GM19467 (cell line): ENCODE results near the gene ARPIN.
"Not testable (repeated sequence)": the region's sequence is repeated elsewhere in the genome, so short reads cannot be mapped to it uniquely, and the experiment has no call there.

ENCODE experiments used
- ATAC-seq: cut with Tn5 transposase; IDR thresholded peaks from one replicate; pipeline ENCODE4 v1.9.1; 2021; ENCODE audit warnings: mild to moderate bottlenecking, moderate library complexity; ENCODE audit not compliant: unreplicated experiment

ARPIN gene

DNA sequence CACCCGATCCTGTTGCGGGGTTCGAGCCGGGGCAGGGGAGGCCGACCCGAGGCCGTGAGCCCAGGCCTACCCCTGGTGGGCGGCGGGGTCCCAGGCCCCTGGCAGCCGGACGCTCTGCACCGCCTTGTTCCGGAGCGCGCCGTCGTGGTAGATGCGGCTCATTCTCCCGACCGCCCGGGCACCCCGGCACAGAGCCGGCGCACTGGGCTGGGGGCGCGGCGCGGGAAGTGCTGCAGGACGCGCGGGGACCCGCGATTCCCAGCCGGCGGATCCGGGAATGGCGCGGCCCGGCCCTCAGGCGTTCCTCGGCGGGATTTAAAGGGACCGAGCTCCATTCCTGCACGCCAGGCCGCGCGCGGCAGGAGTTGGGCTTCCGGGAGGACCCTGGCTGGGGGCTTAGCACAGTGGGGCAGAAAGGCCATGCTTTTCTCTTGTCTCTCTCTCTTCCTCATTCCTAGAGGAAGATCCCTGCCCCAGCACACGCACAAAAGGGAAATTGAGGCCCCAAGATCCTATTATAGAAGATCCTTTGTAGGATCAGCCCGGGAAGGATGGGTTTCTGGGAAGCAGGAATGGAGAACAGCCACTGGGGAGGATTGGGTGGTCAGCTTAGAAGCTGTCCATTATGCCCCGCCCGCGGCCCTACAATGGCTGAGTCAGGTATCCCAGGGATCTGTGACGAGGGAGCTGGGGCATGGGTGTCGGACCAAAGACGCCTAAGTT, at the start of gene ARPIN:
Gene ARPIN, minus strand, starts transcription at position 279 of the 723 bp plus-strand sequence. Its CDS starts 117 bp downstream, at position 162.
- ATAC-seq, result no peak

DNA sequence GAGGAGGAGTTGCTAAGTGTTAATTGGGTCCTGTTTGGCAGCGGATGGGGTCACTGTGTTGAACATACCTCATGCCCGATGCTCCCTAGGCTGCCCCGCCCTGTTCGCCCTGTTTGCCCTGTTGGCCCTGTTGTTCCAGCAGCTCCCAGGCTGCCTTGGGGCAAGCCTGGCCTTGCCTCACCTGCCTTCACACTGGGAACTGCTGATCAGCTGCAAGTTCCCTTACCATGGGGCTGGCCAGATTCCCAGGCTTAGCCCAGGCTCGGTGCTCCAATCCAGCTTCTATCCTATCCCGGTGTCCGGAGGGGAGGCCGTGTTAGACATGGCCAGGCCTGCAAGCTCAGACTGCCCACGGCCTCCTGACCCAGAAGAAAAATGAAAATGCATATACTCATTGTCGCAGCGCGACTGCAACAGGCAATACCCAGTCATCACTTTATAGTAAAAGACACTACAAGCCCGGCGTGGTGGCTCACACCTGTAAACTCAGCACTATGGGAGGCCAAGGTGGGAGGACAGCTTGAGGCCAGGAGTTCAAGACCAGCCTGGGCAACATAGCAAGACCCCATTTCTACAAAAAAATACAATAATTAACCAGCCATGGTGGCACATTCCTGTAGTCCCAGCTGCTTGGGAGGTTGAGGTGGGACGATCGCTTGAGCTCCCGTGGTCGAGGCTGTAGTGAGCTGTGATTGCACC, 45.5 kb upstream of the ARPIN start:
- no peak for ATAC-seq

DNA sequence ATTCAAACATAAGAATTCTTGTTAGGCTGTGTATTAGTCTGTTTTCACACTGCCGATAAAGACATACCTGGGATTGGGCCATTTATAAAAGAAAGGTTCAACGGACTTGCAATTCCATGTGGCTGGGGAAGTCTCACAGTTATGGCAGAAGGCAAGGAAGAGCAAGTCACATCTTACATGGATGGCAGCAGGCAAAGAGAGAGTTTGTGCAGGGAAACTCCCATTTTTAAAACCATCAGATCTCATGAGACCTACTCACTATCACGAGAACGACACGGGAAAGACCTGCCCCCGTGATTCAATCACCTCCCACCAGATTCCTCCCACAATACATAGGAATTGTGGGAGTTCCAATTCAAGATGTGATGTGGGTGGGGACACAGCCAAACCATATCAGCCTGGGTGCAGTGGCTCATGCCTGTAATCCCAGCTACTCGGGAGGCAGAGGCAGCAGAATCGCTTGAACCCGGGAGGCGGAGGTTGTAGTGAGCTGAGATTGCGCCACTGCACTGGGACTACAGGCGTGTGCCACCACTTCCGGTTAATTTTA, 42.8 kb upstream of the ARPIN start:
- not testable (repeated sequence) for ATAC-seq

DNA sequence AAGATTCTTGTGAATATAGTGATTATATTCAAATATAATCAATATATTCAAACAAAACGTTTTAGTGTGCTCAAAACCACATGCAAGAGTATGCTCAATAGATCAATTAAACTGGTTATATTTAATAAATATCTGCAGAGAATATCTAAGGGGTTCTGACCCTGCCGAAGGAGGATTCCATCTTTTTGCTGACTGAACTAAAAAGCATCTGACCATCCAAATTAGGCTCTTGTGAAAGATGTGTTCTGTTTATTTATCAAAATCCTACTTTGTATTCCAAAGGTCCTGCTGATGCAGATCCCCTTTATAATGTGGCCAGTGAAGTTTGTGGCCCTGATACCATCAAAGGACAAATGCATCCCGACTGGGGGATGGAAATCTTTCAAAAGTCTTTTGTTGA, 41.8 kb upstream of the ARPIN start:
- no peak for ATAC-seq

DNA sequence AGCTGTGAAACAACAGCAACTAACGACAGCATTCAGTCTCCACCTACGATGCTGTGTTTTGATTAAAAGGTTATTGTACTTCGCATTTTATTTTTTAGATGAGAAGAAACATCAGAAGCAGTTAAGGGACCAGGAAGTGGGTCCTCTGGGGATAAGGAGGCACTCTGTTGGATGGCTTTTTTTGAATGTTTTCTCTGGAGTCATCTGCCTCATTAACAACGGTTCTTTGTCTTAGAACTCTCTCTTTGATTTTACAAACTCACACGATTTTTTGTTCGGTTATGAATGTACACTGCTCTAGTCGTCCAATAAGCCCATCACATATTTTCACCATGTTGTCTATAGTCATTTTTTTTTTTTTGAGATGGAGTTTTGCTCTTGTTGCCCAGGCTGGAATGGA, 36.0 kb upstream of the ARPIN start:
- no peak for ATAC-seq

DNA sequence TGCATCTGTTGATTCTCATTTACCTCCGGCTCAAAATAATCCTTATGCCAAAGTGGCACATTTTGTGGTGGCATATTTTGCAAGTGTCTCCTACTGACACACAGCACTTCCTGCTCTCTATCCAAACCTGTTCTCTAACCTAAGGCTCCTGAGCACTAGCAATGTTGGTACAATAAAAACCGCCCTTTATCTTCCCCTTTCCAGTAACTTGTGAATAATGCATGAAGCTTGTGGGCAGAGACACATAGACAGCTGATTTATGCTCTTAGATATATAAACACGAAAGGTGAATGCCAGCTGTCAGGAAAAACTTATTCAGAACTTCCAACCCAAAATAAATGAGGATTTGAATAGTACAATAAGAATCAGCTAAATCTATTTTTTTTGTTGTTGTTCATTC, 34.6 kb upstream of the ARPIN start:
- ATAC-seq, result no peak

DNA sequence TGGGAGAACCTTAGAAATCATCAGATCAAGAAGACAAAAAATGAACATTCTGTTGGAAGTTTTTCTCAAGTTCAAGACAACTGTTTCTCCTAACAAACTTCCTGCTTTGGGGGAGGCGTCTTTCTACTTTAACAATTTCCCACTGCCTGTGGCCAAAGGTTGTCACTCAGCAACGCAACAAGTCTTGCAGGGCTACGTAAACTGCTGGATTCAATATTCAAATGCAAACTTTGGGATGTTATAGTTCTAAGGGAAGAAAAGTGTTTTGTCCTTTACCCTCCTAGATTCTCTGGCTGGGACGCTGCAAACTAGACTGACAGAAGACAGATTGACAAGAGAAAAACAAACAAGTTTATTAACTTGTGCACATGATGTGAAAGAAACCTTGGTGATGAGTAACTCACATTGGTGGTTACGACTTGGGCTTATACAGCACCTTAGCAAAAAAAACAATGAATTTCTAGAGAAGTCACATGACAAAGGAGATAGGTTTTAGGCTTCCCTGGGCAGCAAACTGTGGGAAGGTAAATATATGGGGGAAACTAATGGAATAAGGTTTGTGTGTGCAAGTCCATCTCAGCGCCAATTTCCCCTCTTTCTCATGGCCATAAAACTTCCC, 34.0 kb upstream of the ARPIN start:
- ATAC-seq, result no peak

DNA sequence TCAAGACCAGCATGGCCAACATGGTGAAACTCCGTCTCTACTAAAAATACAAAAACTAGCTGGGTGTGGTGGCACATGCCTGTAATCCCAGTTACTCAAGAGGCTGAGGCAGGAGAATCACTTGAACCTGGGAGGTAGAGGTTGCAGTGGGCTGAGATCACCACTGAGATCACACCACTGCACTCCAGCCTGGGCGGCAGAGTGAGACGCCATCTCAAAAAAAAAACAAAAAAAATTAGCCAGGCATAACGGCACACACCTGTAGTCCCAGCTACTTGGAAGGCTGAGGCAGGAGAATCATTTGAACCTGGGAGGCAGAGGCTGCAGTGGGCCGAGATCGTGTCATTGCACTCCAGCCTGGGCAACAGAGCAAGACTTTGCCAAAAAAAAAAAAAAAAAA, 31.0 kb upstream of the ARPIN start:
- ATAC-seq, result not testable (repeated sequence)

DNA sequence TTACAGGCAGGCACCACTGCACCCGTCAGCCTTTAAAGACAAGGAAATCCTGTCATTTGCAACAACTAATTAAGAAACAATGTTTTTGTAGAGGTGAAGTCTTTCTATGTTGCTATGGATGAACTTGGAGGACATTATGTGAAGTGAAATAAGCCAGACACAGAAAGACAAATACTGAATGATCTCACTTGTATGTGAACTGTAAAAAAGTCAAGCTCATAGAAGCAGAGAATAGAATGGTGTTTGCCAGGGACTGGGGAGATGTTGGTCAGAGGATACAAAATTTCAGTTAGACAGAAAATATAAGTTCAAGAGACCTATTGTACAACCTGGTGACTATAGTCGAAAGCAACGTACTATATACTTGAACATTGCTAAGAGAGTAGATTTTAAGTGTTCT, 27.2 kb upstream of the ARPIN start:
- ATAC-seq, result no peak

DNA sequence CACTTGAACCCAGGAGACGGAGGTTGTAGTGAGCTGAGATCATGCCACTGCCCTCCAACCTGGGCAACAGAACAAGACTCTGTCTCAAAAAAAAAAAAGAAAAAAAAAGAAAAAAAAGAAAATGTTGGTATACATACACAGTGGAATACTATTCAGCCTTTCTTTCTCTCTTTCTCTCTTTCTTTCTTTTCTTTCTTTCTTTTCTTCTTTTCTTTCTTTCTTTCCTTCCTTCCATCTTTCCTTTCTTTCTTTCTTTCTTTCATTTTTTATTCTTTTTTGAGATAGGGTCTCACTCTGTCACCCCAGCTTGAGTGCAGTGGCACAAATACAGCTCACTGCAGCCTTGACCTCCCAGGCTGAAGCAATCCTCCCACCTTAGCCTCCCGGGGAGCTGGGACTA, 26.6 kb upstream of the ARPIN start:
- ATAC-seq, result not testable (repeated sequence)

DNA sequence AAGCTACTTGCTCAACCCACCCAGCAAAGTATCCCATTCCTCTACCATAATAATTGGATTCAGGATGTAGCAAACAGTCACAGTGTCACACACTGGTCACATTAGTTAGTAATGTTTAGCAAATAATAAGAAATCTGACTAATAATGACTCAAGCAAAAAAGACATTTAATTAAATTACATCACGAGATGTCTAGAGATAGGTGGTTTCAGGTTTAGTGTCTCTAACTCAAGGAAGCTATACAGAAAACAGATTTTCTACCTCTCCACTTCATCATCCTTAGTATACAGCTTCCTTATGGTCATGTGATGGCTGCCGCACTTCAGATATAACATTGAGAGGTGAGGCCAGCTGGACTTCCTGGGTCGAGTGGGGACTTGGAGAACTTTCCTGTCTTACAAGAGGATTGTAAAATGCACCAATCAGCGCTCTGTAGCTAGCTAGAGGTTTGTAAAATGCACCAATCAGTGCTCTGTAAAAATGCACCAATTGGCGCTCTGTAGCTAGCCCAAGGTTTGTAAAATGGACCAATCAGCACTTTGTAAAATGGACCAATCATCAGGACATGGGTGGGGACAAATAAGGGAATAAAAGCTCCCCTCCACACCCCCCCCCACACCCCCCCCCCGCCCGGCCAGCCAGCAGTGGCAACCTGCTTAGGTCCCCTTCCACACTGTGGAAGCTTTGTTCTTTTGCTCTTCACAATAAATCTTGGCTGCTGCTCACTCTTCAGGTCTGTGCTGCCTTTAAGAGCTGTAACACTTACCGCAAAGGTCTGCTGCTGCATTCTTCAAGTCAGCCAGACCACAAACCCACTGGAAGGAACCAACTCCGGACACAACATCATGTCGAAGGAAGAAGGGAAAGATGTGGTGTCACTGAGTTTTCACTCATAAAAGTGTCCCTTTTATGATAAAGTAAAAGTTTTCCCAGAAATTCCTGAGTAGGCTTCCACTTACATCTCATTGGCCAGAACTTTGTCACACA, 24.9 kb upstream of the ARPIN start:
- ATAC-seq, result no peak

DNA sequence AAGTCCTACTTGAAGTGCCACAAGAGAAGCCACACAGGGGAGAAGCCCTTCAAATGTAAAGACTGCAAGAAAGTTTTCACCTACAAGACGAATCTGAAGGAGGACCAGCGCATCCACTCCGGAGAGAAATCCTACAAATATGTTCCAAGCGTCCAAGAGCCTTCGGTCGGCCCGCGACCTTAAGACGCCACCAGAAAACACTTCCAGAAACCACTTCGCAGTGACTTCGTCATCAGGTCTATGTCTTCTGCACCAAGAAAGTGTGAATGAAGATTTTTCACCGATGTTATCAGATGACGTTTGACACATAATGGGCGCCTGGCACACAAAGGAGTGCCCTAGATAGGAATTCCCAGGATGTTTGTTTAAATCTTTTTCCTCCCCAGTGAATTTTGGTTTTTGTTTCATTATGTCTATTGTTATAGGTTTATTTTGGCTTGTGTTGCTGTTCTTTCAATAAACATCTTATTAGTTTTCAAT, 24.1 kb upstream of the ARPIN start:
- no peak for ATAC-seq

DNA sequence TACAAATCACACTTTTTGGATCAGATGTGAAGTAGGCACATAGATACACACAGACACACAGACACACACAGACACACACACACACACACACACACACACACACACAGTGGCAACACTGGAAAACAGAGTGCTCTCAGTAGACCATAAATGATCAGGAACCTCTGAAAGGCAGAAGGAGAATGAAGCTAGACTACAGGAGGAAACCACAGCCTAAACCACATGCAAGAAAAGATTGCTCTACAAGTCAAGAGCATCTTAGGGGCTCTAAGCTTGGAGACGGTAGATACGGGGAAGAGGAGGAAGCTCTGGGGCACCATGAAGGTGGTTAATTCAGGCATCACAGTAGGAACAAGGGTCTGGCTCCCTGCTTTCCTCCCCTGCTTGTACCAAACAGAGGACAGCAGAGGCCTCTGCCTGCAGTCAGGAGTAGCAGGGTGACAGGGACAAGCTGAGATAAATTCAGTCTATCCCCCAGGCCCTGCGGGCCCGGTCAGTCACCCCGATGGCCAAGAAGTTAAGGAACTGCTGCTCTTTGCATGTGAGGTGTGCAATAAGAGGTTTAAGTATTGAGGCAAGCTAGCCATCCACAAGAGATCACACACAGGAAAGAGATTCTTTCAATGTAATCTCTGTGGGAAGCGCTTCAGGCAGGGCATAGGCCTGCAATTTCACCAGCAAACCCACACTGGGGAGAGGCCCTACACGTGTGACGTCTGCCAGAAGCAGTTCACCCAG, 23.5 kb upstream of the ARPIN start:
- ATAC-seq, result no peak

DNA sequence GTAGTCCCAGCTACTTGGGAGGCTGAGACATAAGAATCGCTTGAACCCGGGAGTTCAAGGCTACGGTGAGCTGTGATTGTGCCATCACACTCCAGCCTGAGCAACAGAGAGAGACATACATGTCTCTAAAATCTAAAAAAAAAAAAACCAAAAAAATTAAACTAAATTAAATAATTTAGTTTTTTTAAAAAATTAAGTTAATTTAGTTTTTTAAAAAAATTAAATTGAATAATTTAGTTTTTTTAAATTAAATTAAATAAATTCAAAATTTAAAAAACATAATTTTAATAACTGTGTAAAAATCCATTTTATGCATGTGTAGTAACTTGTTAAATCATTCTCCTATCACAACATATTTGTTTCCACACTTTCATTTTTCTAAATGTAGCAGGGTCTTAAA, 20.1 kb upstream of the ARPIN start:
- no peak for ATAC-seq

DNA sequence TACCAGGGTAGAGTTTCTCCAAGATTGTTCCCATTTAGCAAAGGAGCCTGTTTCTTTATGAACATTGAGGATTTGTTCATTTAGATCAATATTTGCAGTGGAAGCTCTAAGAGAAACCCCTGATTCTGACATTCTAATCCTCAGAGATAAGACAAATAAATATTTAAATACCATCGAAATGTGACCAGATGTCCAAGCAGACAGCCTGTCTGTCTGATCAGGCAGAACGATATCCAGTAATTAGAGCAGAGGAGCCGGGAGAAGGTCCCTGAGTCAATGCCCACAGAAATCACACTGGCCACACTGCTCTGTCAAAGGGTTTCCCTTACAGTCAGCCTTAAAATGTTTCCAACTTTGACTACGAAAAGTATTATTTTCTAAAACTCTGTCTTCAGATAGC, 15.7 kb upstream of the ARPIN start:
- ATAC-seq, result no peak

DNA sequence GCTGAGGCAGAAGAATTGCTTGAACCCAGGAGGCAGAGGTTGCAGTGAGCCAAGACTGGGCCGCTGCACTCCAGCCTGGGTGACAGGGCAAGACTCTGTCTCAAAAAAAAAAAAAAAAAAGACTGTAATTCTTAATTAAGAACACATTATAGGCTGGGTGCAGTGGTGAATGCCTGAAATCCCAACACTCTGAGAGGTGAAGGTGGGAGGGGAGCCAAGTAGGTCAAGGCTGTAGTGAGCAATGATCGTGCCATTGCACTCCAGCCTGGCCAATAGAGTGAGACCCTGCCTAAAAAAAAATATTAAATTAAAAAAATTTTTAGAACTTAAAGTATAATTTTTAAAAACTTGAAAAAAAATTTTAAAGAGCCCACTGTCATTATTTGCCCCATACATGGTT, 13.4 kb upstream of the ARPIN start:
- ATAC-seq, result no peak

DNA sequence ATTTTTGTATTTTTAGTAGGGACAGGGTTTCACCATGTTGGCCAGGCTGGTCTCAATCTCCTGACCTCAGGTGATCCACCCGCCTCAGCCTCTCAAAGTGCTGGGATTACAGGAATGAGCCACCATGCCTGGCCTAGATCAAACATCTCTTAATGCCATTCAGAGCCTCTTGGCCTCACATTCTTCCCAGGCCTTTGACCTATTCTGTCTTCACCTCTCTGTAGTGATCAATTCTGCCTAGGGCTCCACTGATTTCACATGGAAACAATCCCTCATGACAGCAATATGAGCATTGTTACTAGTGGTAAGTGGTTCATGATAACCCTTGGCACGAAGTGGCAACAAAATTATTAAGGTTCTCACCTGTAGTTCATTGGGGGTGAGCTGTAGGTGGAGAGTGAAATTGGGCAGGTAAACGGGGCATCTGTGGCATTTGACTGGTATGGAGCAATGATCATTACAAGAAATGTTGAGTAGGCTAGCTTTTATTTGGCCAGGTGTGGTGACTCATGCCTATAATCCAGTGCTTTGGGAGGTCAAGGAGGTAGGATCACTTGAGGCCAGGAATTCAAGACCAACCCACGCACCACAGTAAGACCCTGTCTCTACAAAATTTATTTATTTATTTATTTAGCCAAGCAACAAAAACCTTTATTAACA, 4.8 kb upstream of the ARPIN start:
- ATAC-seq, result no peak

DNA sequence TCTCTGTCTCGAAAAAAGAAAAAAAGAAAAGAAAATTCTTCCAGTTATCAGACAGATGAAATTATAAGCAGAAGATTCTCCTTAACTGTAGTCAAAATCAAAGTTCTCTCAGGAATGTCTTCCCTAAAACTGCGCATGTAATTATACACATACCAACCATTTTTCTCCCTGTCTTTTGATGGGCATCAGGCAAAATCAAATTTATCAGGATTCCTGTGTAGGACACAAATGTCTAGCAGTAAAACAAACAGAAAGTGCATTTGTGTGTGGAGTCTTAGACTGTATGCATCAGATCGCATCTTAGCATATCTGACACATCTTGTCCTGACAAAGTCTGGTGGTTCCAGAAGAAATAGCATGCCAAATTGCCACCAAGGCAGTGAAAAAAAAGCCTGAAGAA, 3.9 kb upstream of the ARPIN start:
- no peak for ATAC-seq

DNA sequence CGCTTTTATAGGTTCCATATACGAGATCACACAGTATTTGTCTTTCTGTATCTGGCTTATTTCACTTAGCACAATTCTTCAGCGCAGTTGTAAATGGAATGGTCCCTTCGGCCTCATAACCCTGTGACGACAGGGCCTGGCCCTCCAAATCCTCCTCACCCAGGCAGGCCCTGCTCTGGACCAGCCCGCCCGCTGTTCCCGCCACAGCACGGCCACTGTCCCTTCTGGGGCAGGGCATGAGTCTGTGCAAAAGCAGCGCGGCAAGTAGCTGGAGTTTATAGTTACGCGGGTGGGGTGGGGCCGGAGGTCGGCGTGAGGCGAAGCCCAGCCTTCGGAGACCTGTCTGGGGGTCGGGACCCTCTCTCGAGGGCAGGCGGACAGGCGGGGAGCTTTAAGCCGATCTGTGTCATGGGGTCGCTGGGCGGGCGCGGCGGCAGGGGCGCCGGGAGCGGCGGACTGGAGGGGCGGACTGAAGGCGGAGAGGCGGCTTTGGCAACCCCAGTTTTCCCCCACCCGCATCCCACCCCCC, 543 bp downstream of the ARPIN start:
- no peak for ATAC-seq
